H9 (cell line): Measurements from ENCODE around the gene POLR3B. TPM values are rescaled to one million over a fixed set of nuclear protein-coding genes. Genes with fewer than 3 reads are reported as not detected.
"Not testable (repeated sequence)": the region's sequence is repeated elsewhere in the genome, so short reads cannot be mapped to it uniquely, and the experiment has no call there.

ENCODE experiments used
- DNase-seq: peaks from one replicate; pipeline ENCODE4 v3.0.0-alpha.2; 2017
- H2AFZ ChIP-seq: one replicate; pipeline ENCODE4 v1.6.1; 2013; ENCODE audit warnings: mild to moderate bottlenecking, low read length, control low read depth, moderate library complexity
- H2AK5ac ChIP-seq: 2 replicates; pipeline ENCODE4 v1.6.1; 2013; ENCODE audit warnings: low read length, control low read depth, mixed read lengths; ENCODE audit not compliant: insufficient read length
- H2BK120ac ChIP-seq: one replicate; pipeline ENCODE4 v1.6.1; 2013; ENCODE audit warnings: low read depth, mild to moderate bottlenecking, low read length, control low read depth, inconsistent platforms; ENCODE audit not compliant: poor library complexity, severe bottlenecking
- H2BK12ac ChIP-seq: 2 replicates; pipeline ENCODE4 v1.6.1; 2013; ENCODE audit warnings: low read length, control low read depth, mixed read lengths, low read depth; ENCODE audit not compliant: insufficient read length
- H2BK15ac ChIP-seq: 2 replicates; pipeline ENCODE4 v1.6.1; 2013; ENCODE audit warnings: low read depth, low read length, control low read depth
- H2BK20ac ChIP-seq: one replicate; pipeline ENCODE4 v1.6.1; 2013; ENCODE audit warnings: low read depth, mild to moderate bottlenecking, low read length, control low read depth, inconsistent platforms; ENCODE audit not compliant: poor library complexity, severe bottlenecking
- H2BK5ac ChIP-seq: 2 replicates; pipeline ENCODE4 v1.6.1; 2013; ENCODE audit warnings: low read length, control low read depth, mixed read lengths; ENCODE audit not compliant: insufficient read length
- H3K14ac ChIP-seq: 2 replicates; pipeline ENCODE4 v1.6.1; 2013; ENCODE audit warnings: low read length, control low read depth; ENCODE audit not compliant: insufficient read depth
- H3K18ac ChIP-seq: 2 replicates; pipeline ENCODE4 v1.6.1; 2013; ENCODE audit warnings: low read depth, mild to moderate bottlenecking, mixed read lengths, low read length, control low read depth; ENCODE audit not compliant: insufficient read length
- H3K23ac ChIP-seq: 2 replicates; pipeline ENCODE4 v1.6.1; 2013; ENCODE audit warnings: low read length, control low read depth, mixed read lengths, low read depth; ENCODE audit not compliant: insufficient read length
- H3K23me2 ChIP-seq: 2 replicates; pipeline ENCODE4 v1.6.1; 2013; ENCODE audit warnings: low read depth, mild to moderate bottlenecking, mixed read lengths, low read length, control low read depth; ENCODE audit not compliant: insufficient read length, poor library complexity, severe bottlenecking
- H3K27ac ChIP-seq: 2 replicates; pipeline ENCODE4 v1.5.1; 2013; ENCODE audit warnings: low read length, control low read depth, mixed read lengths, low read depth; ENCODE audit not compliant: insufficient read length
- H3K27me3 ChIP-seq: 2 replicates; pipeline ENCODE4 v1.6.1; 2013; ENCODE audit warnings: low read length, control low read depth, inconsistent platforms; ENCODE audit not compliant: insufficient read depth
- H3K4ac ChIP-seq: 2 replicates; pipeline ENCODE4 v1.6.1; 2013; ENCODE audit warnings: low read depth, mild to moderate bottlenecking, control low read depth, inconsistent platforms, low read length, moderate library complexity
- H3K4me1 ChIP-seq: 2 replicates; pipeline ENCODE4 v1.6.1; 2013; ENCODE audit warnings: low read length, control low read depth, inconsistent platforms; ENCODE audit not compliant: insufficient read depth
- H3K4me2 ChIP-seq: 2 replicates; pipeline ENCODE4 v1.6.1; 2013; ENCODE audit warnings: low read length, control low read depth, mixed read lengths; ENCODE audit not compliant: insufficient read length, insufficient read depth
- H3K56ac ChIP-seq: 2 replicates; pipeline ENCODE4 v1.6.1; 2013; ENCODE audit warnings: low read depth, mild to moderate bottlenecking, mixed read lengths, low read length, control low read depth; ENCODE audit not compliant: insufficient read length
- H3K79me1 ChIP-seq: 2 replicates; pipeline ENCODE4 v1.6.1; 2013; ENCODE audit warnings: low read depth, mild to moderate bottlenecking, moderate library complexity, low read length, control low read depth, inconsistent platforms; ENCODE audit not compliant: insufficient read depth, poor library complexity, severe bottlenecking
- H3K79me2 ChIP-seq: 2 replicates; pipeline ENCODE4 v1.6.1; 2013; ENCODE audit warnings: low read length, control low read depth, inconsistent platforms; ENCODE audit not compliant: insufficient read depth
- H3K9ac ChIP-seq: 2 replicates; pipeline ENCODE4 v1.6.1; 2013; ENCODE audit warnings: low read length, control low read depth, mixed read lengths; ENCODE audit not compliant: insufficient read length; ENCODE audit errors: extremely low read depth
- H3K9me3 ChIP-seq: one replicate; pipeline ENCODE4 v1.6.1; 2013; ENCODE audit warnings: low read depth, low read length, inconsistent platforms; ENCODE audit not compliant: control insufficient read depth
- H3T11ph ChIP-seq: one replicate; pipeline ENCODE4 v1.6.1; 2013; ENCODE audit warnings: mild to moderate bottlenecking, low read length, control low read depth, inconsistent platforms
- H4K20me1 ChIP-seq: one replicate; pipeline ENCODE4 v1.6.1; 2013; ENCODE audit not compliant: control insufficient read depth, insufficient read length, insufficient read depth
- H4K5ac ChIP-seq: 2 replicates; pipeline ENCODE4 v1.6.1; 2013; ENCODE audit warnings: low read depth, mild to moderate bottlenecking, mixed read lengths, low read length, control low read depth; ENCODE audit not compliant: insufficient read length
- H4K8ac ChIP-seq: replicated peaks from 2 replicates; pipeline ENCODE4 v1.6.1; 2013; ENCODE audit warnings: low read length, control low read depth, mixed read lengths, low read depth; ENCODE audit not compliant: insufficient read length
- H4K91ac ChIP-seq: 2 replicates; pipeline ENCODE4 v1.6.1; 2013; ENCODE audit warnings: low read depth, mild to moderate bottlenecking, moderate library complexity, mixed read lengths, low read length, control low read depth; ENCODE audit not compliant: insufficient read length
- H3K27ac Mint-ChIP-seq, 3 experiments: 2 replicates in 2 of 3; 3 replicates in 1 of 3; pipeline ENCODE4 v1.8.0; 2020 to 2021; ENCODE audit warnings: mixed read lengths in 3 of 3, mild to moderate bottlenecking in 1 of 3, moderate library complexity in 1 of 3
- H3K27me3 Mint-ChIP-seq: 2 replicates; pipeline ENCODE4 v1.8.0; 2021; ENCODE audit warnings: low read depth, mild to moderate bottlenecking, moderate library complexity, mixed read lengths
- H3K36me3 Mint-ChIP-seq, 3 experiments: 2 replicates in 2 of 3; 3 replicates in 1 of 3; pipeline ENCODE4 v1.8.0; 2020 to 2021; ENCODE audit warnings: low read depth in 3 of 3, mixed read lengths in 3 of 3; ENCODE audit not compliant: insufficient read depth in 1 of 3
- H3K4me1 Mint-ChIP-seq, 2 experiments: 2 replicates each; pipeline ENCODE4 v1.8.0; 2020; ENCODE audit warnings: mixed read lengths in 2 of 2
- H3K4me3 Mint-ChIP-seq, 2 experiments: 2 replicates in 1 of 2; 3 replicates in 1 of 2; pipeline ENCODE4 v1.8.0; 2020 to 2021; ENCODE audit warnings: mild to moderate bottlenecking in 2 of 2, mixed read lengths in 2 of 2, moderate library complexity in 1 of 2
- H3K9me3 Mint-ChIP-seq, 2 experiments: 2 replicates in 1 of 2; 3 replicates in 1 of 2; pipeline ENCODE4 v1.8.0; 2020; ENCODE audit warnings: mild to moderate bottlenecking in 2 of 2, mixed read lengths in 2 of 2, moderate library complexity in 1 of 2
- CTCF ChIP-seq: fragments of 200-600 bp; sonication (generic); conservative IDR thresholded peaks from 3 replicates; pipeline ENCODE4 v1.8.0; 2021; ENCODE audit warnings: antibody characterized with exemption, mild to moderate bottlenecking
- WGBS: extraction: QIAGEN DNeasy Blood & Tissue Kit; methylation state at CpG from one replicate; pipeline ENCODE4 v1.1.7; 2013; ENCODE audit warnings: missing lambda C conversion rate, low lambda C conversion rate, mixed read lengths; ENCODE audit not compliant: insufficient read length; ENCODE audit errors: extremely low coverage; 5-methylcytosine and 5-hydroxymethylcytosine counted together
- total RNA-seq: library from RNA; stranded (reverse); gene quantifications from 2 replicates; pipeline ENCODE4 v1.2.1, GENCODE V29; 2021

POLR3B gene
- total RNA-seq, 1 experiment from 2014 or later = 13.4 TPM

GRCh38 chr12:106380954-106381353, 23.4 kb downstream of the POLR3B start:
- H3K14ac ChIP-seq = no peak overlapping the region
- no peak overlapping the region for H3K9ac ChIP-seq
- no peak overlapping the region for H2BK12ac ChIP-seq
- no peaks in the 10 kb centered on the region for H3K79me2 ChIP-seq
- no peaks in the 10 kb centered on the region for H3K4me1 ChIP-seq
- no peak overlapping the region for H4K5ac ChIP-seq
- no peak overlapping the region for H3K4ac ChIP-seq
- Mint-ChIP-seq H3K4me3 (no peak overlapping the region), H3K27me3 (no peaks in the 10 kb centered on the region), H3K9me3 (peaks cover 0 to 4% of the 10 kb centered on the region in 2 experiments; a peak in 1 of 5 replicates), H3K4me1 (no peaks in the 10 kb centered on the region), H3K27ac (no peak overlapping the region), H3K36me3 (peaks cover 19 to 41% (median 20%) of the 10 kb centered on the region in 3 experiments)
- no peak overlapping the region for H4K8ac ChIP-seq
- H3K79me1 ChIP-seq = no peaks in the 10 kb centered on the region
- no peak overlapping the region for H2AFZ ChIP-seq
- no peak overlapping the region for H2BK15ac ChIP-seq
- H3K9me3 ChIP-seq = no peaks in the 10 kb centered on the region
- no peaks in the 10 kb centered on the region for H3K23me2 ChIP-seq
- H3K23ac ChIP-seq = no peak overlapping the region
- no peaks in the 10 kb centered on the region for H3K27me3 ChIP-seq
- no peak overlapping the region for H3T11ph ChIP-seq
- no peak overlapping the region for H3K27ac ChIP-seq
- no peak overlapping the region for H2BK20ac ChIP-seq
- no peak overlapping the region for H2BK5ac ChIP-seq
- H2BK120ac ChIP-seq = no peak overlapping the region
- H4K20me1 ChIP-seq = no peaks in the 10 kb centered on the region
- H4K91ac ChIP-seq = no peak overlapping the region
- DNase-seq = no peak
- no peak overlapping the region for H2AK5ac ChIP-seq
- no CpG with 5 or more reads among the region's 1 CpG for WGBS
- no peak overlapping the region for H3K18ac ChIP-seq
- no peak overlapping the region for H3K4me2 ChIP-seq
- H3K56ac ChIP-seq = no peak overlapping the region
- TF ChIP-seq CTCF = no peak

- H3K4me2 ChIP-seq, H3K4ac ChIP-seq, H3K56ac ChIP-seq, H3K4me1 Mint-ChIP-seq, H4K20me1 ChIP-seq, H2BK20ac ChIP-seq, H3K27ac ChIP-seq, H2BK5ac ChIP-seq, H3K4me1 ChIP-seq, DNase-seq, H2AK5ac ChIP-seq, H3T11ph ChIP-seq, H3K9me3 Mint-ChIP-seq, H3K14ac ChIP-seq, H3K18ac ChIP-seq, H3K23ac ChIP-seq, H3K4me3 Mint-ChIP-seq, H4K91ac ChIP-seq, H3K79me1 ChIP-seq, H3K27me3 ChIP-seq, H2AFZ ChIP-seq, H3K23me2 ChIP-seq, H4K8ac ChIP-seq, H3K79me2 ChIP-seq, H4K5ac ChIP-seq, H2BK15ac ChIP-seq, H3K27ac Mint-ChIP-seq, H2BK120ac ChIP-seq, H3K9me3 ChIP-seq, H3K9ac ChIP-seq, H3K27me3 Mint-ChIP-seq, H2BK12ac ChIP-seq: not testable (repeated sequence)
- WGBS = no CpG with 5 or more reads among the region's 4 CpGs
- peaks cover 17 to 42% (median 20%) of the 10 kb centered on the region in 3 experiments for H3K36me3 Mint-ChIP-seq
Observed at GRCh38 chr12:106381866-106382265, 24.3 kb downstream of the POLR3B start.
